ENCODE data around the gene SLC4A7.
"Not testable (repeated sequence)": the region's sequence is repeated elsewhere in the genome, so short reads cannot be mapped to it uniquely, and the experiment has no call there.

Gene SLC4A7

GRCh38 chr3:27357665-27358258, 126.4 kb downstream of the SLC4A7 start:
- peak; percentile 72 for DNase-seq

- DNase-seq = no peak
Measured at GRCh38 chr3:27356976-27357375, 127.2 kb downstream of the SLC4A7 start.

- no peak for DNase-seq
Measured at GRCh38 chr3:27354588-27355203, 129.5 kb downstream of the SLC4A7 start.

- DNase-seq = no peak
Measured at GRCh38 chr3:27354161-27354560, 130.0 kb downstream of the SLC4A7 start.

- DNase-seq = no peak
Measured at GRCh38 chr3:27353221-27353620, 131.0 kb downstream of the SLC4A7 start.

GRCh38 chr3:27352047-27352446, 132.1 kb downstream of the SLC4A7 start:
- DNase-seq = no peak

GRCh38 chr3:27349832-27350231, 134.4 kb downstream of the SLC4A7 start:
- no peak for DNase-seq

- no peak for DNase-seq
Measured at GRCh38 chr3:27345959-27346865, 138.0 kb downstream of the SLC4A7 start.

GRCh38 chr3:27345493-27345892, 138.7 kb downstream of the SLC4A7 start:
- peak; percentile 33 for DNase-seq

- no peak for DNase-seq
Measured at GRCh38 chr3:27345045-27345444, 139.1 kb downstream of the SLC4A7 start.

GRCh38 chr3:27344192-27344591, 140.0 kb downstream of the SLC4A7 start:
- no peak for DNase-seq

GRCh38 chr3:27342267-27342666, 141.9 kb downstream of the SLC4A7 start:
- DNase-seq = no peak

GRCh38 chr3:27340534-27340933, 143.7 kb downstream of the SLC4A7 start:
- no peak for DNase-seq

- DNase-seq = no peak
Measured at GRCh38 chr3:27335571-27335970, 148.6 kb downstream of the SLC4A7 start.

- DNase-seq = no peak
Measured at GRCh38 chr3:27333843-27334242, 150.3 kb downstream of the SLC4A7 start.

GRCh38 chr3:27328982-27329762, 155.0 kb downstream of the SLC4A7 start:
- DNase-seq = not testable (repeated sequence)

GRCh38 chr3:27326629-27327545, 157.3 kb downstream of the SLC4A7 start:
- DNase-seq = no peak

GRCh38 chr3:27326202-27326601, 158.0 kb downstream of the SLC4A7 start:
- no peak for DNase-seq

- no peak for DNase-seq
Measured at GRCh38 chr3:27325419-27325818, 158.8 kb downstream of the SLC4A7 start.

GRCh38 chr3:27324686-27325085, 159.5 kb downstream of the SLC4A7 start:
- no peak for DNase-seq

GRCh38 chr3:27323087-27323570, 161.1 kb downstream of the SLC4A7 start:
- DNase-seq = no peak

Data from CD4-positive, alpha-beta T cell treated with Interleukin-21 for 1 hour (primary cell).